Cerebellar cortex (tissue), 1 donor: ENCODE results near the gene PAX7.
A peak's percentile ranks its signal among the peaks of the same experiment; 100 is the strongest.
"Not testable (repeated sequence)": the region's sequence is repeated elsewhere in the genome, so short reads cannot be mapped to it uniquely, and the experiment has no call there.

Experiments used
- DNase-seq: peaks from one replicate; pipeline ENCODE4 v3.0.0-alpha.2; 2015; ENCODE audit warnings: low spot score

PAX7 gene

DNA sequence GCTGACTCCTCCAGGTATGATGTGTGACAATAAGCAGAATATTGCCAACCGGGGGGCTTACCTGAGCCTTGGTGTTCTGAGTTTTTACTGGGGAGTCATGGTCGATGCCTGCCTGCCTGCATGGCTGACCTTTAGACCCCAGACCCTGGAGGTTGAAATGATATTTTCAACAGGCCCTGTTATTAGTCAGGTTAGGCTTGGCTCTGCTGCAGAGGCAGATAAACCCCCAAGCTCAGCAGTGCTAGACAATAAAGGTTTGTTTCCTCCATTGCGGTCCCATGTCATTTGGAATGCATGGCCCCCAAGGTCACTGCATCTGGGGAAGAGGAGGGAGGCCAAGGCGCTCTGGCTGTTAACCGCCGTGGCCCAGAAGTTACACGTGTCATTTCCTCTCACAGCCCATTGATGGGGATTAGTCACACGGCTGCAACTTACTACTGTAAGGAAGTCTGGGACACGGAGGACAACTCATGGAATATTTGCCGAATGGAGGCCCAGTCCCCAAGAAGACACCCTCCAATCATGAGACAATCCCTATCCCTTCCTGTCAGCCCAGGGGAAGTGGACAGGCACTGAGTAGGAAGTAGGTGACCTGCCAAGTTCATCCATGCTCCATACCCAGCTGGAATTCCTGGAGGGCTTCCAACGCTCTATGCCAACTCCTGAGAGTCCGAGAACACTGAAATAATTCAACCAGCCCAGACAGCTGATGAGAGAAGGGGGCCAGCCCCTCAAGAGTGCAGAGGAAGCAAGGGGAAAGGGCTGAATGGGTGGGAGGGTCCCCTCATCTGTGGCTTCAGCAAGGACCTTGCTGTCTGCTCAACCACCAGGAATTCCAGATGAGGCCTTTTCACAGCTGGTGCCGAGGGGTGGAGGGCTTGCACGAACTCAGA, 131.5 kb downstream of the PAX7 start:
- DNase-seq, result no peak

- DNase-seq, result no peak
Measured at GRCh38 chr1:18764362-18764761, 133.7 kb downstream of the PAX7 start.

- DNase-seq, result no peak
Measured at GRCh38 chr1:18765725-18766124, 135.1 kb downstream of the PAX7 start.

DNA sequence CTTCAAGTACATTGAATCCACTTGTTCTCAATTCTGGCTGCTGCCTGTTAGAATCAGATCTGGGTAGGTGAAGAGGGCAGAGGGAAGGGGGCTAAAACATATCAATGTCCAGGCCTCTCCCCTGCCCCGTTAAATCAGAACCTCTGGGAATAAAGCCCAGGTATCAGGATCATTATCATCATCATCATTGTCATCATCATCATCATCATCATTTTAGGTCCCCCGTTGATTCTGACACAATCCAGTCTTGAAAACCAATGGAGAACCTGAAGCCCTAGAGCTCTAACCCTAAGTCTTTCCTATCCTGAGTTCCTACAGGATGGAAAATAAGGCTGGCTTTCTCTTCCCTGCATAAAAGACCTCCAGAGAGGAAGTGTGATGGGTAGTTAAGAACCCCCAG, 135.7 kb downstream of the PAX7 start:
- no peak for DNase-seq

DNA sequence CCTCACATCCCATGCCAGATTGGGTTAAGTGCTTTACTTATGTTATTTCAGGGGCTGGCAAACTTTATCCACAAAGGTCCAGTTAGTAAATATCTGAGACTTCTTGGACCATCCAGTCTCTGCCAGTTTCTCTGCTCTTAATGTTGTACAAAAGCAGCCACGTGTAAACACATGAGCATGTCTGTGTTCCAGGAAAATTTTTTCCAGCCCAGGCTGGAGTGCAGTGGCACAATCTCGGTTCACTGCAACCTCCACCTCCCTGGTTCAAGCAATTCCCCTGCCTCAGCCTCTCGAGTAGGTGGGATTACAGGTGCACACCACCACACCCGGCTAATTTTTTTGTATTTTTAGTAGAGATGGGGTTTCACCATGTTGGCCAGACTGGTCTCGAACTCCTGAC, 136.9 kb downstream of the PAX7 start:
- not testable (repeated sequence) for DNase-seq

DNA sequence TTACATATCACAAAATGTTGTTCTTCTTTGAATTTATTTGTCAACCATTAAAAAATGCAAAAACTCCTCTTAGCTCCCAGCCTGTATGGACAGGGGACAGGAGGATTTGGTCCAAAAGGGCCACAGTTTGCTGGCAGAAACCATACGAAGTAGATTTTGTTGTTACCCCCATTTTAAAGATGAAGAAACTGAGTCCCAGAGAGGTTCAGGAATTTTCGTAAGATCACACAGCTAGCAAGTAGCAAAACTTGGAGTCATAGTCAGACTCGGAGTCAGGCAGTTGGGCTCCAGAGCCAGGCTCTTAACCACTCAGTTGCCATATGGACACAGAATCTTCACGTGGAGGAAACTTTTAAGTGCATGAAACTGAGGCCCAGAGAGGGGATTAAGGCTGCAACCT, 137.4 kb downstream of the PAX7 start:
- no peak for DNase-seq

GRCh38 chr1:18769140-18769539, 138.5 kb downstream of the PAX7 start:
- DNase-seq, result no peak

GRCh38 chr1:18770799-18771198, 140.2 kb downstream of the PAX7 start:
- no peak for DNase-seq

DNA sequence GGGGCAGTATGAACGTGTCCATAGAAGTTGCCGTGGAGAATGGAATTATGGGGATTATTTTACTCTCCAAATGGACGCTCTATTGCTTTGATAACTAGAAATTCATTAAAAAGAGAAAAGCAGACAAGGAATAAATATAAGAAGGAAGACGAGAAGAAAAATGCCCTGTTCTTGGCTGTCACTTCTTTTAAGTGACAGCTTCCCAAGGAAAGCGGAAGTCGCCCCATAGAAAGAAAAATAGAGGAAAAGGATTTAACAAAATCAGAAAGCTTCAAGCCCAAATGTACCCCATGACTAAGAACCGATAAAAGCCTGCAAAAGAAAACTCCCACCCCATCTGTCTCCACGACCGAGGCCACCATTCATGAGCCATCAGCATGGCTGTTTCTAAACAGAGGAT, 143.1 kb downstream of the PAX7 start:
- DNase-seq, result no peak

- DNase-seq, result no peak
Measured at GRCh38 chr1:18775341-18775740, 144.7 kb downstream of the PAX7 start.

- no peak for DNase-seq
Measured at GRCh38 chr1:18776777-18777176, 146.1 kb downstream of the PAX7 start.

DNA sequence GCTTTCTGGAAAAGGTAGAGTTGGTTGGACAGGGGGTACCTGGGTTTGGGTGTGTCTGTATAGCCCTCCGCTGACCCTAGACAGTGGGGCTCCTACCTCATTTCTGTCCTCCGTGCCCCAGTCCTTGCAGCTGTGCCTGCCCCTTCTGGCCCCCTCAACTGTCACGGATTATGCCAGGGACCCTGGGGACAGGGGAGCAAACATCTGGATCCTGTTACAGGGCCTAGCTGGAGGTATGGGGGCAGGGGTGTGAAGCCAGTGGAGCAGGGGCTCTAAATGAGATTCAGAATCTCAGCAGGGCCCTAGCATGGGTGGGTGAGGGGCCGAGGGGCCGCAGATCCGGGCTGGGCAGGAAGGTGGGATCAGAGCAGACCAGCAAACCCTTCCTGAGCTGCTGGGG, 147.8 kb downstream of the PAX7 start:
- DNase-seq, result no peak

DNA sequence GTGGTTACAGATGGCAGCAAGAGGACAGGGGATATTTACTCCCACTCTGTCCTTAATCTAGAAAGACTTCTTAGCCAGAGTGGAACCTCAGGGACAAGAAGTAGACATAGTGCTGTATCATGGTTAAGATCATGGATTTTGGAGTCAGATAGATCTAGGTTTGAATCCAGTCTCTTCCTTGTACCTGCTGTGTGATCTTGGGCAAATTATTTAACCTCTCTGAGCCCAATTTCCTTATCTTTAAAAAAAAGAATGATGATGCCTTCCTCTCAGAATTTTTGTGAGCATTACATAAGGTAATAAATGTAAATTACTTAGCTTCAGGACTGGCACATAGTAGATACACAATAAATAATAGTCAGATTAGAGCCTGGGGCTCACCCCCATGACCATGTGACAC, 150.4 kb downstream of the PAX7 start:
- DNase-seq, result no peak

GRCh38 chr1:18783705-18784481, 153.2 kb downstream of the PAX7 start:
- DNase-seq, result peak; percentile 15

- DNase-seq, result no peak
Measured at GRCh38 chr1:18784482-18784831, 153.8 kb downstream of the PAX7 start.

- no peak for DNase-seq
Measured at GRCh38 chr1:18786149-18786548, 155.5 kb downstream of the PAX7 start.

DNA sequence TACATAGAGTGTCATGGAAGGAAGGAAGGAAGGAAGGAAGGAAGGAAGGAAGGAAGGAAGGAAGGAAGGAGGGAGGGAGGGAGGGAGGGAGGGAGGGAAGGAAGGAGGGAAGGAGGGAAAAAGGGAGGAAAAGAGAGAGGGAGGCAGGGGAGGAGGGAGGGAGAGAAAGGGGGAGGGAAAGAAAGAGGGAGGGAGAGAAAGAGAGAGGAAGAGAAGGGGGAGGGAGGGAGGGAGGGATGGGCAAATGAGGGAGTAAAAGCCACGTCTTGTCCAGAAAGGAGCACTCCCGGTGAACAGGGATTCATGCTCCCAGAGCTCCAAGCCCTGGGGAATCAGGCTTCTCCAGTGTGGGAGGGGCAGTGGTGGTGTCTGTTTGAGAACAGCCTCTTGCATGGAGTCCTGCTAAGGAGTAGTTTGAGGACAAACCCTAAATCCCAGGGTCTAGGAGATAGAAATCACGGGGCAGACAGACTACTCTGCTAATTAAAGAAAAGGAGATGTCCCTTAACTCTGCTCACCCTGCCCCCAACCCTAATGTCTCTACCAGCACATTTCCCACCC, 157.3 kb downstream of the PAX7 start:
- no peak for DNase-seq

DNA sequence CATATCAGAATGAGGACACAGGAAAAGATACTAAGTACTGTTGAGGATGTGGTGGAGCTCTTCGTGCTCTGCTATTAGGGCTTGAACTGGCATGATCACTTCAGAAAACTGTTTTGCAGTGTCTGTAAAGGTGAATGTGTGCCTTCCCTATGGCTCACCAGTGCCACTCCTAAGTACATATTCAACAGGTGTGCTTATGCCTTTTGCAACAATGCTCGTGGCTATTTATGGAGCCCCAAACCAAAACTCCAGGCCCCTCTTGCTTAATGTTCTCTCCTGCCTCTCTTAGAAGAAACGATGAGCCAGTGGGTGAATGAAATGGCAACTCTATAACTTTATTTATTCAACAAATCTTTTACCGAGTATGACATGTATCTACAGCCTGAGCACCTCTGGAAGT, 158.6 kb downstream of the PAX7 start:
- DNase-seq, result no peak

DNA sequence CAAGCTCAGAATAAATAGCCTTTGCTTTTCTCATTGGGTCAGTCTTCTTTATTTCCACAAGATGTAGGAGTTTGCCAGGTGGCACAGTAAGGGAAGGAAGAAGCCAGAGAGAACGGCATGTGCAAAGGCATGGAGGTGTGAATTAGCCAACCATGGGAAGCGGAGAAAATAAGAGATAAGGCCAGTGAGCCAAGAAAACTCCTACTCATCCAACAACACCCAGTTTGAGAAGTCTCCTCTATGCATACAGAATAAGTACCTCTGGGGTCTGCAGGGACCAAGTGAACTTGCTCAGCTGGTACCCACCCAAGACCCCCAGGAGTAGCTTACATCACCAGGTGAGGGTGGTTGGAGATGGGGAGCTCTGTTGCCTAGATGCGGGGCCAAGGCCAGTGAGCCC, 162.1 kb downstream of the PAX7 start:
- DNase-seq, result no peak

GRCh38 chr1:18793164-18793563, 162.5 kb downstream of the PAX7 start:
- no peak for DNase-seq

DNA sequence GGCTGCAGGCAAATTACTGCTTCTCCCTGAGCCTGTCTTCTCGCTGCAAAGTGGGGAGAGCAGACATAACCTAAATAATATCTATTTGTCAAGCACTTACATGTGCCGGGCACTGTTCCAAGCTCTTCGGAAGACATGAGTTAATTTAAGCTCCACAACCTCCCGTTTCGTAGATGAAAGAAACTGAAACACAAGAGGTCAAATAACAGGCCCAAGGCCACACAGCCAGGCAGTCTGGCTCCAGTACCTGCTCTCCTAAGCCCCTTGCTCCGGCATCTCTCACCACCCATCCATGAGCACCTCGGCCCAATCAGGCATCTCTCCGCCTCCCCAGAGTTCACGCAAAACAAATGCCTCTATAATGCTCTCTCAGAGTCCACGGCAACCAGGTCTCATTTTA, 163.4 kb downstream of the PAX7 start:
- no peak for DNase-seq

GRCh38 chr1:18794561-18794960, 163.9 kb downstream of the PAX7 start:
- DNase-seq, result no peak

GRCh38 chr1:18795002-18795689, 164.5 kb downstream of the PAX7 start:
- no peak for DNase-seq
